ENCODE results near the gene PTGR3. TPM values are rescaled to one million over a fixed set of nuclear protein-coding genes. Genes with fewer than 3 reads are reported as not detected.

PTGR3 gene
- total RNA-seq, 6 experiments from 2014 or later = 37.9 to 47.5 (median 41.8) TPM

GRCh38 chr18:75200605-75201280 is 8.2 kb downstream of the PTGR3 start:
- H3K27ac Mint-ChIP-seq = peak overlapping the region; percentile 99
- no peak for DNase-seq

GRCh38 chr18:75200071-75200470 is 8.9 kb downstream of the PTGR3 start:
- peak overlapping the region; percentile 99 for H3K27ac Mint-ChIP-seq
- H3K9me3 Mint-ChIP-seq = no peaks in the 10 kb centered on the region
- H3K4me3 Mint-ChIP-seq = peak overlapping the region; percentile 100
- H3K27me3 Mint-ChIP-seq (ENCODE audit: insufficient read depth) = no peaks in the 10 kb centered on the region
- TF ChIP-seq, protein P1, sequence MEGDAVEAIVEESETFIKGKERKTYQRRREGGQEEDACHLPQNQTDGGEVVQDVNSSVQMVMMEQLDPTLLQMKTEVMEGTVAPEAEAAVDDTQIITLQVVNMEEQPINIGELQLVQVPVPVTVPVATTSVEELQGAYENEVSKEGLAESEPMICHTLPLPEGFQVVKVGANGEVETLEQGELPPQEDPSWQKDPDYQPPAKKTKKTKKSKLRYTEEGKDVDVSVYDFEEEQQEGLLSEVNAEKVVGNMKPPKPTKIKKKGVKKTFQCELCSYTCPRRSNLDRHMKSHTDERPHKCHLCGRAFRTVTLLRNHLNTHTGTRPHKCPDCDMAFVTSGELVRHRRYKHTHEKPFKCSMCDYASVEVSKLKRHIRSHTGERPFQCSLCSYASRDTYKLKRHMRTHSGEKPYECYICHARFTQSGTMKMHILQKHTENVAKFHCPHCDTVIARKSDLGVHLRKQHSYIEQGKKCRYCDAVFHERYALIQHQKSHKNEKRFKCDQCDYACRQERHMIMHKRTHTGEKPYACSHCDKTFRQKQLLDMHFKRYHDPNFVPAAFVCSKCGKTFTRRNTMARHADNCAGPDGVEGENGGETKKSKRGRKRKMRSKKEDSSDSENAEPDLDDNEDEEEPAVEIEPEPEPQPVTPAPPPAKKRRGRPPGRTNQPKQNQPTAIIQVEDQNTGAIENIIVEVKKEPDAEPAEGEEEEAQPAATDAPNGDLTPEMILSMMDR (IDR thresholded peaks at IDR 0.05) = no peak
- DNase-seq = peak; percentile 73
- H3K4me1 Mint-ChIP-seq (ENCODE audit: low read depth) = peaks cover 61% of the 10 kb centered on the region
- peaks cover 35% of the 10 kb centered on the region for H3K36me3 Mint-ChIP-seq (ENCODE audit: low read depth)

More at GRCh38 chr18:75200605-75201280, 8.2 kb downstream of the PTGR3 start:
- peaks cover 66% of the 10 kb centered on the region for H3K4me1 Mint-ChIP-seq (ENCODE audit: low read depth)
- TF ChIP-seq, protein P1 (IDR thresholded peaks at IDR 0.05) = no peak
- H3K36me3 Mint-ChIP-seq (ENCODE audit: low read depth) = peaks cover 35% of the 10 kb centered on the region
- peak overlapping the region; percentile 100 for H3K4me3 Mint-ChIP-seq
- no peaks in the 10 kb centered on the region; the same call in 1 of the 2 replicates for H3K27me3 Mint-ChIP-seq (ENCODE audit: insufficient read depth)
- no peaks in the 10 kb centered on the region for H3K9me3 Mint-ChIP-seq

DNA sequence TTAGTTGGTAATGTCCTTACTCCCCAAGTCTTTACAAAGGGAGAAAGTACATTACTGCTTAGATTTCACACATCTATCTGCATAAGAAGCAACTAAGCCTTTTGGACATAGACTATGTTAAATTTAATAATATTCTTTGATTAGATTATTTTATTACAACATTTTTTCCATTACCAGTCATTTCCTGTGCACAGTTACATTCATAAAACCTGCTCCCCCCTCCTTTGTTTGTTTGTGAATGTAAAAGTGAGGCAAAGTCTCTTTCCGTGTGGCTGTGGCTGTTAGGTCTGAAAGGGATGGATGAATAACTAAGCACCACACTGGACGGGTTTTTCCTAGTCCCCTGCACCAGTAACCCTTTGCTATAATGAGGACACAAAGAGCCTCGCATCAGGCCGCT is 9.6 kb downstream of the PTGR3 start:
- Mint-ChIP-seq H3K36me3 (ENCODE audit: low read depth) (peaks cover 35% of the 10 kb centered on the region), H3K4me3 (peak overlapping the region; percentile 100), H3K27ac (peak overlapping the region; percentile 99), H3K9me3 (no peaks in the 10 kb centered on the region), H3K4me1 (ENCODE audit: low read depth) (peaks cover 61% of the 10 kb centered on the region), H3K27me3 (ENCODE audit: insufficient read depth) (no peaks in the 10 kb centered on the region)
- TF ChIP-seq, protein P1 (IDR thresholded peaks at IDR 0.05) = no peak
- no peak for DNase-seq

- Mint-ChIP-seq H3K27me3 (ENCODE audit: insufficient read depth) (no peaks in the 10 kb centered on the region), H3K27ac (peak overlapping the region; percentile 99), H3K9me3 (no peaks in the 10 kb centered on the region), H3K4me1 (ENCODE audit: low read depth) (peaks cover 54% of the 10 kb centered on the region), H3K36me3 (ENCODE audit: low read depth) (peaks cover 35% of the 10 kb centered on the region), H3K4me3 (peak overlapping the region; percentile 100; the same call in 1 of the 2 replicates)
- TF ChIP-seq, protein P1 (IDR thresholded peaks at IDR 0.05) = no peak
- DNase-seq = peak; percentile 55
Measured at GRCh38 chr18:75198036-75198435, 10.9 kb downstream of the PTGR3 start.

- Mint-ChIP-seq H3K4me1 (ENCODE audit: low read depth) (peaks cover 3% of the 10 kb centered on the region), H3K4me3 (no peak overlapping the region), H3K27ac (no peak overlapping the region), H3K9me3 (no peaks in the 10 kb centered on the region), H3K27me3 (ENCODE audit: insufficient read depth) (no peaks in the 10 kb centered on the region; the same call in 1 of the 2 replicates), H3K36me3 (ENCODE audit: low read depth) (peaks cover 8% of the 10 kb centered on the region)
- TF ChIP-seq, protein P1 (IDR thresholded peaks at IDR 0.05) = no peak
- DNase-seq = no peak
Measured at GRCh38 chr18:75192899-75193298, 16.0 kb downstream of the PTGR3 start.
